Measurements from ENCODE around the gene RHBDL2. TPM values are rescaled to one million over a fixed set of nuclear protein-coding genes. Genes with fewer than 3 reads are reported as not detected.

RHBDL2 gene
- total and polyA plus RNA-seq, 10 of the 15 experiments (the other 5 are each of a cell fraction or from before 2014, with no cell fraction given), result 0.05 TPM; not detected in 9

GRCh38 chr1:38858833-38859560, 82.6 kb downstream of the RHBDL2 start (continued):
- TF ChIP-seq BCLAF1 (IDR thresholded peaks at IDR 0.05), result no peak

- peak; percentile 80 for FAIRE-seq
- peak overlapping the region; percentile 72 for H3K4me2 ChIP-seq (ENCODE audit: control insufficient read depth, insufficient read depth)
- peak; percentile 50 for DNase-seq (ENCODE audit: low read depth, low spot score)
- intact Hi-C loops (cut with micrococcal nuclease; ENCODE audit: unreplicated experiment) (loop anchor here (10.0 kb wide), 1 partner anchor 172 kb away; the partner anchor contains the start of gene NDUFS5), in situ Hi-C loops (cut with MboI) (no loop called here)
- peak overlapping the region; percentile 47 for H3K27ac ChIP-seq (ENCODE audit: control insufficient read depth, insufficient read depth)
- no peaks in the 10 kb centered on the region for H3K27me3 ChIP-seq (replicated peaks in 1 of 2; ENCODE audit: control insufficient read depth in 2 of 2, insufficient read depth in 2 of 2, low read length in 1 of 2)
- no TSS peak for BruUV-seq (replicated peaks)
- WGBS (ENCODE audit: insufficient coverage, insufficient replicate concordance, low lambda C conversion rate, missing lambda C conversion rate), result 1% methylated on average over 4 of the region's 4 CpGs
- peaks cover 18% of the 10 kb centered on the region for H3K4me1 ChIP-seq (ENCODE audit: control insufficient read depth, insufficient read depth, low read length)
- peak overlapping the region; percentile 23; the same call in 1 of the 2 replicates for H3K4me3 ChIP-seq
- H3K9me3 ChIP-seq (replicated peaks; ENCODE audit: control insufficient read depth, insufficient read depth, low read length), result no peaks in the 10 kb centered on the region
- CTCF ChIA-PET, result interaction anchor here (1.1 kb wide), 1 partner anchor 8 kb away, joined by 3 read pairs; no protein-coding TSS in a partner anchor
- 0 out of 2 replicates have a peak overlapping the region, but pooled peaks have one; percentile 9 for H3K9ac ChIP-seq (ENCODE audit: control insufficient read depth, insufficient read depth, low read length)
- SMC1A ChIA-PET (ENCODE audit: uncharacterized antibody, unreplicated experiment), result interaction anchor here (0.9 kb wide), 1 partner anchor 20 kb away, joined by 5 read pairs; no protein-coding TSS in a partner anchor
- H3K79me2 ChIP-seq (ENCODE audit: control insufficient read depth, insufficient read depth, low read length), result peaks cover 15% of the 10 kb centered on the region
- POLR2A ChIA-PET, result interaction anchor here (0.6 to 0.9 kb wide), 3 partner anchors 8 to 21 kb away, joined by 3 to 4 read pairs (median 4); partner anchors contain the start of gene MYCBP
- peak; percentile 75 for ATAC-seq
- H2AFZ ChIP-seq (ENCODE audit: control insufficient read depth, low read depth, low read length), result peak overlapping the region; percentile 33; the same call in 1 of the 2 replicates
- H3K36me3 ChIP-seq (ENCODE audit: control insufficient read depth in 2 of 2, insufficient read depth in 2 of 2, low read length in 1 of 2), result peaks cover 2 to 7% of the 10 kb centered on the region in 2 experiments; a peak in 2 of 4 replicates
- H4K20me1 ChIP-seq (ENCODE audit: control insufficient read depth, insufficient read depth), result no peaks in the 10 kb centered on the region
- RAD21 ChIA-PET (ENCODE audit: unreplicated experiment), result interaction anchor here (0.9 to 1.3 kb wide), 2 partner anchors 340 to 823 kb away, joined by 4 read pairs; no protein-coding TSS in a partner anchor
- TF ChIP-seq ZBTB4 (CRISPR knock-in tag; IDR thresholded peaks at IDR 0.05), result no peak
- no peak for TF ChIP-seq PBX3 (IDR thresholded peaks at IDR 0.05; ENCODE audit: insufficient replicate concordance, low read depth, low read length)
- peak; percentile 72 for TF ChIP-seq NFIC (IDR thresholded peaks at IDR 0.05; ENCODE audit: low read depth, low read length)
- no peak for TF ChIP-seq ELK1 (IDR thresholded peaks at IDR 0.05; ENCODE audit: low read depth, low read length)
- TF ChIP-seq, protein P1, sequence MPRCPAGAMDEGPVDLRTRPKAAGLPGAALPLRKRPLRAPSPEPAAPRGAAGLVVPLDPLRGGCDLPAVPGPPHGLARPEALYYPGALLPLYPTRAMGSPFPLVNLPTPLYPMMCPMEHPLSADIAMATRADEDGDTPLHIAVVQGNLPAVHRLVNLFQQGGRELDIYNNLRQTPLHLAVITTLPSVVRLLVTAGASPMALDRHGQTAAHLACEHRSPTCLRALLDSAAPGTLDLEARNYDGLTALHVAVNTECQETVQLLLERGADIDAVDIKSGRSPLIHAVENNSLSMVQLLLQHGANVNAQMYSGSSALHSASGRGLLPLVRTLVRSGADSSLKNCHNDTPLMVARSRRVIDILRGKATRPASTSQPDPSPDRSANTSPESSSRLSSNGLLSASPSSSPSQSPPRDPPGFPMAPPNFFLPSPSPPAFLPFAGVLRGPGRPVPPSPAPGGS (IDR thresholded peaks at IDR 0.05; ENCODE audit: borderline replicate concordance, insufficient read depth, low read depth, low read length, poor library complexity, severe bottlenecking), result no peak
Observed at GRCh38 chr1:38852780-38853179, 88.8 kb downstream of the RHBDL2 start.
